CD4-positive, alpha-beta T cell treated with Interleukin-6 for 4 hours (primary cell): ENCODE results near the gene CCDC88B.
A peak's percentile ranks its signal among the peaks of the same experiment; 100 is the strongest.

Experiments used
- DNase-seq: peaks from one replicate; pipeline ENCODE4 v3.0.0-alpha.2; 2020; ENCODE audit warnings: mixed read lengths

Gene CCDC88B

DNA sequence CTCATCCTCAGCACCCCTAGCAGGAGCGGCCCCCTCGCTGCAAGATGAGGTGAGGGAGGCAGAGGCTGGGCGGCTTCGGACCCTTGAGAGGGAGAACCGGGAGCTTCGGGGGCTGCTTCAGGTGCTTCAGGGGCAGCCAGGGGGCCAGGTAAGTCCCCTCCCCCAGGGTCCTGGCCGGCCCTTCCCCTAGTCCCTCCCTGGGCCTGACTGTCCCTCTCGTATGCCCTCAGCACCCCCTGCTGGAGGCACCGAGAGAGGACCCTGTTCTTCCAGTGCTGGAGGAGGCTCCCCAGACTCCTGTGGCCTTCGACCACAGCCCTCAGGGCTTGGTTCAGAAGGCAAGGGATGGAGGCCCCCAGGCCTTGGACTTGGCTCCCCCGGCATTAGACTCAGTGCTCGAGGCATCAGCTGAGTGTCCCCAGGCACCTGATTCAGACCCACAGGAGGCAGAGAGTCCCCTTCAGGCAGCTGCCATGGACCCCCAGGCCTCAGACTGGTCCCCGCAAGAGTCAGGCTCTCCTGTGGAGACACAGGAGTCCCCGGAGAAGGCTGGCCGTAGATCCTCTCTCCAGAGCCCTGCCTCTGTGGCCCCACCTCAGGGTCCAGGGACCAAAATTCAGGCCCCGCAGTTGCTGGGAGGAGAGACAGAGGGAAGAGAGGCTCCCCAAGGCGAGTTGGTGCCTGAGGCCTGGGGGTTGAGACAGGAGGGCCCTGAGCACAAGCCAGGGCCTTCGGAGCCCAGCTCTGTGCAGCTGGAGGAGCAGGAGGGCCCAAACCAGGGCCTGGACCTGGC lies 4.0 kb downstream of the CCDC88B start:
- DNase-seq, result no peak

GRCh38 chr11:64344787-64345186 lies 4.8 kb downstream of the CCDC88B start:
- no peak for DNase-seq

GRCh38 chr11:64347193-64347867 lies 7.3 kb downstream of the CCDC88B start:
- no peak for DNase-seq

DNA sequence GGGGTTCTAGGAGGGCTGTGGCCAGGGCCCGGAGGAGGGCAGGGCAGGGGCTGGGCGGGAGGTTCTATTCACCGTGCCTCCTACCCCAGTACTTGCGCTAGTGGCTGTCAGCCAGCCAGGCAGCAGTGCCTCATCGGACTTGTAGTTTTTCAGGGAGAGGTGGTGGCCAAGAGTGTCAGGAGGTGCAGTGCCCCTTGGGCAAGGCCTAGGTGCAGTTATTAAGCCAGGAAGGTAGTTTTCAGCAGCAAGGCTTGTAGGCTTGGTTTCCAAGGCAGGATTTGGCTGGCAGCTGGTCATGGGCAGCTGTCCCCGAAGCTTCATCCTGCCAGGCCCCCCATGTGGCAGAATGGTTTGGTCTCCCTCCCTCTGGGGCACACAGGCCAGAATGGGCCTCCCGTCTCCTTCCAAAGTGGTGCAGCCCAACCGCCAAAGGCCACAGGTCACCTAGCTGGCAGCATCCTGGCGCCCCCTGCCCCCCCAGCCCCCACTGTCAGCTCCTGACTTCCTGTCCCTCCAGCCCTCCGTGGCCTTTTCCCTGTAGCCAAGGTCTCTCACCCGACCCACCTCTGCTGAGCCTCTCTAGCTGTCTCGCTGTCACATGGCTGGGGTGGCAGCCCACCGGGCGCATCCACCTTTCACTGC lies 8.5 kb downstream of the CCDC88B start:
- DNase-seq, result no peak

DNA sequence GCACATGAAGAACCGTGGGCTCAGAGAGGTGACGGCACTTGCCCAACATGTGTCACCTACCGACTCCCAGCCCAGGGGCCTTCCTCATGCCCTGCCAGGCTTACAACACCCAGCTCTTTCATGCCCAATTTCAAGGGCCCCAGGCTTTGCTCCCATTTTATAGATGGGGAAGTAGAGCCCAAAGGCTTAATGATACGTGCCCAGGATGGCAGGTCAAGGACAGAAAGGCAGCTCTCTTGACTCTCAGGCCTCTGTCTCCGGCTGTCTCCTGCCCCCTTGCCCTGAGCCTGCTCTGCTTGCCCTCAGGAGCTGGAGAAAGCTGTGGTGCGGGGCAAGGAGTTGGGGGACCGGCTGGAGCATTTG lies 9.0 kb downstream of the CCDC88B start:
- no peak for DNase-seq

DNA sequence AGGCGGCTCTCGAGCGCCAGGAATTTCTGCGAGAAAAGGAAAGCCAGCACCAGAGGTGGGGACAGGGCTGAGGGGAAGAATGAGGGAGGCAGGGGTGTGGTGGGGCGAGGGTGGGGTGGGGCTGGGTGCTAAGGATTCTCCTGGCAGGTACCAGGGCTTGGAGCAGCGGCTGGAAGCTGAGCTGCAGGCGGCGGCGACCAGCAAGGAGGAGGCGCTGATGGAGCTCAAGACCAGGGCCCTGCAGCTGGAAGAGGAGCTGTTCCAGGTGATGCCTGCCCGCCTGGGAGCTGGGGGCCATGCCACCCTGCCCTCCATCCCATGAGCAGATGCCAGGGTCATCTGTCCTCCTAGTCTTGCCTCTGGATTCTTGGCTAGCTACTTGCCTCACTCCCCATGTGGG lies 9.4 kb downstream of the CCDC88B start:
- DNase-seq, result no peak

DNA sequence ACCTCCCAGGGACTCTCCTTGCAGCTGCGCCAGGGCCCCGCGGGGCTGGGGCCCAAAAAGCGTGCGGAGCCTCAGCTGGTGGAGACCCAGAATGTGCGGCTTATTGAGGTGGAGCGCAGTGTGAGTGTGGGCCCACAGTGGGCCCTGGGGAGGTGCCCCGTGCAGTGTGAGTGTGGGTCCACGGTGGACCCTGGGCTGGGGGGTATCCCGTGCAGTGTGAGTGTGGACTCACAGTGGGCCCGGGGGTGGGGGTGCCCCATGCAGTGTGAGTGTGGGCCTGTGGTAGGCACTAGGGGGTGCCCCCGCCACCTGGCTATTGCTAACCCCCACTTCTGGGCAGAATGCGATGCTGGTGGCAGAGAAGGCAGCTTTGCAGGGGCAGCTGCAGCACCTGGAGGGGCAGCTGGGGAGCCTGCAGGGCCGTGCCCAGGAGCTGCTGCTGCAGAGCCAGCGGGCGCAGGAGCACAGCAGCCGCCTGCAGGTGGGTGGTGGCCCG lies 11.2 kb downstream of the CCDC88B start:
- no peak for DNase-seq

- DNase-seq, result no peak
These were observed 12.3 kb downstream of the CCDC88B start for GRCh38 chr11:64352099-64352994.

GRCh38 chr11:64352995-64353714 lies 13.2 kb downstream of the CCDC88B start:
- DNase-seq, result no peak

DNA sequence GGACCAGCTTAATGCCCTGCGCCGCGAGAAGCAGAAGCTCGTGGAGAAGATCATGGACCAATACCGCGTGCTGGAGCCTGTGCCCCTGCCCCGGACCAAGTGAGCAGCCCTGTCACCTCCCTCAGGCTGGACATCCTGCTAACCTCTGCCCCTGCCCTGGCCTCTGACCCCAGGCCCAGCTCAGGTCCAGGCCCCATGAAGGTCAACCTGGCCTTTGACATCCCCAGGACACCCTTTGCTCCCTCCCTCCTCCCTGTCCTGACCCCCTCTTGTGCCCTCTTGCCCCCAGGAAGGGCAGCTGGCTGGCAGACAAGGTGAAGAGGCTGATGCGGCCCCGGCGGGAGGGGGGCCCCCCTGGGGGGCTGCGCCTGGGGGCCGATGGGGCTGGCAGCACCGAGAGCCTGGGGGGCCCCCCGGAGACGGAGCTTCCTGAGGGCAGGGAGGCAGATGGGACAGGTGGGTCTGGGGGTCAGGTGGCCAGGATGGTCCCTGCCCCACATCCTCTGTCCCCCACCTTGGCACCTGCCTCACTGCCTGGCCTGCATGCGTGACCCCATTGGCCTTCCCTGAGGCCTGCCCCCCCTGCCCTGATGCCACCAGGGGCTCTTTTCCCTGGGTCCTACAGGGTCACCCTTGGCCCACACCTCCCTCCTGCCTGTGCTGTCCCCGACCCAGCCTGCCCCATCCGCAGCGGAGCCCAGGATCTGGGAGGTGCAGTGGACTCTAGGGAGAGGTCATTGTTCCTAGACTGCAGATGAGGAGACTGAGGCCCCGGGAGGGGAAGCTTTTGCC lies 13.9 kb downstream of the CCDC88B start:
- DNase-seq, result no peak

- peak; percentile 57 for DNase-seq
These were observed 15.3 kb downstream of the CCDC88B start for GRCh38 chr11:64355078-64355940.

GRCh38 chr11:64356498-64357411 lies 16.8 kb downstream of the CCDC88B start:
- DNase-seq, result no peak

DNA sequence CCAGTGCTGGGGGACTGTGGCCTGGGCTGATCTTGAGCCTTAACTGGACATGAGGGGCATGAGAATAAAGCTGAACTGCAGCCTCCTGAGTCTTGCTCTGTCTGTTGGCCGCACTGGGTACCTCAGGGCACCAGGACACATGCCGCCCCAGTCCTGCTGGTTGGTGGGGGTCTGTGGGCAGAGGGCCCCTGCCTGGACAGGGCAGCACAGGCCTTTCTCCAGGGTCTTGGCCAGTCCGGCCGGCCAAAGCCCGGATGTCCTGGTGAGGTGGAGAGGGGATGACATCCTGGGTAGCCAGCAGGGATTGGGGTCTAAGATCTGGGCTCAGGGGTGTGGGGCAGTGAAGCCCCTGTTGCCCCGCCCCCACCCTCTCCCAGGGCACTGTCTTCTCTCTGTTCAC lies 17.4 kb downstream of the CCDC88B start:
- no peak for DNase-seq

- DNase-seq, result peak; percentile 66
These were observed 18.0 kb downstream of the CCDC88B start for GRCh38 chr11:64357904-64358535.

DNA sequence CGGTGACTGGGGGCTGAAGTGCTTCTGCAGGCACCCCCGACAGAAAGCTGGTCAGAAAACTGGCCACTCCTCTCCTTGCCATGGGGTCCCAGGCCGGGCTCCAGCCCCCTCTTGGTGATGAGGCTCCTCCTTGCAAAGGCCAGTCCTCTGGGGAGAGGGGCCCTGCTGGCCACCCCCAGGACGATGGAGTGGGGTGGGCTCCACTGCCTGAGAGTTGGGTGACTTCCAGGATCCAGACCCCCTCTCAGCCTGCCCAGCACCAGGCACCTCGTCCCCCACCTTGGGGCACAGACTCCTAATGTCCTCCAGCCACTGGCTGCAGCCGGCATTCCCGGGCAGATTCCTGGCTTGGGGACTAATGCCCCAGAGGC lies 18.5 kb downstream of the CCDC88B start:
- DNase-seq, result no peak

DNA sequence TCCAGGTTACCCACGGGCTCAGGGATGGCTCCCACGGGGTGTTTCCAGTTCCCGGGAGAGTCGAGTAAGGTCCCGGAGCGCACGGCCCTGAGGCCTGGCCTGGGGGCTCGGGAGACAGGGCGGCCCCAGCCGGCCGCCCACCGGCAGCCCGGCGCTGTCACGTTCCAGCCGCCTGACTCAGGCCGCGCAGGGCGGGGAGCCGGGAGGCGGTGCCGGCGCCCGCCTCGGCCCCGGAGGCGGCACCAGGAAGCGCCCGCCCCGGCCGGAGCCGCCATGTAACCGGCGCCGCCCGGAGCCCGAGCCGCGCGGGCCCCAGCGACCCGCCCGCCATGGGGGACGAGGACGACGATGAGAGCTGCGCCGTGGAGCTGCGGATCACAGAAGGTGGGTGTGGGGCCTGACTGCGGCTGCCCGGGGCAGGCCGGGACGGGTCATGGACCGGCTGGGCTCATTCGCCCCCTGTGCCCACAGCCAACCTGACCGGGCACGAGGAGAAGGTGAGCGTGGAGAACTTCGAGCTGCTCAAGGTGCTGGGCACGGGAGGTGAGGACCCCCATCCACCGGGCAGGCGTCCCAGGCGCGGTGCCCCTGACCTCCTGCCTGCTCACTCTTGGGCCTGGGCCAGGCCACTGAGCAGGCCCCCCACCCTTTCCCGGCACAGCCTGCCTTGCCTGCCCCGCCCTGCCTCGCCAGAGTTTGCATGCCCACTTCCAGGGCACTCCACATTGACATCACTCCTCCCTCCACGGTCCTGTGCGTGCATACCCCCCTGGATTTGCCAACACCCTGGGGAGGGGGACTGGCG lies 19.1 kb downstream of the CCDC88B start, which contains the start of gene RPS6KA4:
Gene RPS6KA4 (plus strand): TSS at position 256 of the 805 bp plus-strand sequence. CDS start 74 bp downstream, at position 330.
- peak; percentile 66 for DNase-seq

DNA sequence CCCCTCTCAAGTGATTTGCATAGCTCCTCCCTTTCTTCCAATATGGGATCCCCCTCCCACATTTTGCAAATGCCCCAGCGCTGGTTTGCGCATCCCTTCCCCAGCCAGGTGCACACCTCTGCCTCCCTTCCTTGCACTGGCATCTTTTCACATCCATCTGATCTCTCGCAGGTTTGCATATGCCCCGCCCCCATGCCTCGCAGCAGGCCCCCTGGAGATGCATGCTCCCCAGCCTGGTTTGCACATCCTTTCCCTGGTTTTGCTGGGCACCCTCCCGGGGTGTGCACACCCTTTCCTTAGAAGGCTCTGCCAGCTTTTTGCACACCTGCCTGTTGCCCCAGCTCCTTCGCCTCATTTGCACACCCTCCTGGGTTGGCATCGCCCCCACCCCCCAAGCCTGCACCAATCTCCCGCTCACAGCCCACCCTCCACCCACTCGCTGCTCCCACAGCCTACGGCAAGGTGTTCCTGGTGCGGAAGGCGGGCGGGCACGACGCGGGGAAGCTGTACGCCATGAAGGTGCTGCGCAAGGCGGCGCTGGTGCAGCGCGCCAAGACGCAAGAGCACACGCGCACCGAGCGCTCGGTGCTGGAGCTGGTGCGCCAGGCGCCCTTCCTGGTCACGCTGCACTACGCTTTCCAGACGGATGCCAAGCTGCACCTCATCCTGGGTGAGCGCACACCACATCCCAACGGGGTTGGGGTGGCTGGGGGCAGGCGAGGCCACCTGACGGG lies 19.9 kb downstream of the CCDC88B start:
- peak; percentile 51 for DNase-seq
